Lower leg skin (tissue), 3 donors: ENCODE measurements around the gene FURIN.

Experiments used
- POLR2A ChIP-seq, 2 donors: fragments of 450-650 bp; IDR thresholded peaks; one replicate each; pipeline ENCODE4 v1.6.1; 2016 to 2017; ENCODE audit warnings: antibody characterized with exemption in 2 of 2, mild to moderate bottlenecking in 1 of 2, moderate library complexity in 1 of 2
- TF ChIP-seq, protein P1 (sequence below), 3 donors: fragments of 450-650 bp; IDR thresholded peaks; one replicate each; pipeline ENCODE4 v1.5.1; 2016; ENCODE audit warnings: antibody characterized with exemption in 3 of 3, mild to moderate bottlenecking in 3 of 3, moderate library complexity in 2 of 3

DNA sequence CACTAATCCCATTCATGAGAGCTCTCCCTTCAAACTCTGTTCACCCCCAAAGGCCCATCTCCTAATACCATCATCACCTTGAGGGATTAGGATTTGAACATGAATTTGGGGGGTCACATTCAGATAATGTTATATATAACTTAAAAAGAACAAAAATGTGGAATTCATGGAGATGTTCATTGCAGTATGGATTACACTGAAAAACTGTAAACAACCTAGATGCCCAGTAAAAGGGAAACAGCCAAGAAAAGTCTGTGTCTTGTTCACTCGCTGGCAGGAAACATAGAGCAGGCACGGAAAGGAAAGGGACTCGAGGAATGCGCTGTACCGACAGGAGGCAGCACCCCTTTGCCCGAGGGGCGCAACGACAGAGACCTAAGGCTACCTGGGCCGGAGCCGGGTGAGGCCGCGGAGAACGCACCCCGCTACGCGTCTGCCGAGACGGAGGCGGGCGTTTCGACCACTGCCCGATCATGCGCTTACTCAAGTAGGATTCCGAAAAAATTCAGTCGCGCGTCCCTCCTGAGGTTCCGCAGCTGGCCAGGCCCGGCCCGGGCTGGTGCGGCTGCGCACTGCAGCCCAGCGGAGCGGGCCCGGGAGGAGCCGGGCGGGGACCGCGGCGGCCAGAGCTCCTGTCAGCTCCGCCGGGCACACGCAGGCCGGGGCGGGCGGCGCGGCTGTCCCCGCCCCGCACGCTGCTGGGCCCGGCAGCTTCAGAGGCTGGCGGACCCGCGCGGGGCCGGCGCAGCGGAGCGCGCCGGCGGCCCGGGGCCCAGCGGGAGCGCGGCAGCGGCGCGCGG, 33.9 kb downstream of the FURIN start:
- TF ChIP-seq, protein P1, sequence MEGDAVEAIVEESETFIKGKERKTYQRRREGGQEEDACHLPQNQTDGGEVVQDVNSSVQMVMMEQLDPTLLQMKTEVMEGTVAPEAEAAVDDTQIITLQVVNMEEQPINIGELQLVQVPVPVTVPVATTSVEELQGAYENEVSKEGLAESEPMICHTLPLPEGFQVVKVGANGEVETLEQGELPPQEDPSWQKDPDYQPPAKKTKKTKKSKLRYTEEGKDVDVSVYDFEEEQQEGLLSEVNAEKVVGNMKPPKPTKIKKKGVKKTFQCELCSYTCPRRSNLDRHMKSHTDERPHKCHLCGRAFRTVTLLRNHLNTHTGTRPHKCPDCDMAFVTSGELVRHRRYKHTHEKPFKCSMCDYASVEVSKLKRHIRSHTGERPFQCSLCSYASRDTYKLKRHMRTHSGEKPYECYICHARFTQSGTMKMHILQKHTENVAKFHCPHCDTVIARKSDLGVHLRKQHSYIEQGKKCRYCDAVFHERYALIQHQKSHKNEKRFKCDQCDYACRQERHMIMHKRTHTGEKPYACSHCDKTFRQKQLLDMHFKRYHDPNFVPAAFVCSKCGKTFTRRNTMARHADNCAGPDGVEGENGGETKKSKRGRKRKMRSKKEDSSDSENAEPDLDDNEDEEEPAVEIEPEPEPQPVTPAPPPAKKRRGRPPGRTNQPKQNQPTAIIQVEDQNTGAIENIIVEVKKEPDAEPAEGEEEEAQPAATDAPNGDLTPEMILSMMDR (IDR thresholded peaks at IDR 0.05) = no peak
- TF ChIP-seq POLR2A (IDR thresholded peaks at IDR 0.05) = no peak
